Measurements from ENCODE around the gene PSME1. TPM values are rescaled to one million over a fixed set of nuclear protein-coding genes. Genes with fewer than 3 reads are reported as not detected.

The PSME1 gene
- total and polyA plus RNA-seq, 2 of the 13 experiments (the other 11 are each of a cell fraction or from before 2014, with no cell fraction given) = 159 to 608 TPM

GRCh38 chr14:24129410-24129998, 6.5 kb upstream of the PSME1 start:
- Histone ChIP-seq H3K9ac (ENCODE audit: insufficient read depth, low read depth, low read length) (no peak overlapping the region), H3K4me3 (replicated peaks in 1 of 3; ENCODE audit: insufficient read depth in 1 of 3, low read depth in 2 of 3, low read length in 3 of 3) (no peak overlapping the region), H3K36me3 (replicated peaks in 1 of 2; ENCODE audit: control insufficient read depth in 1 of 2, insufficient read depth in 2 of 2, low read length in 2 of 2) (no peaks in the 10 kb centered on the region), H3K9me3 (ENCODE audit: low read length) (no peaks in the 10 kb centered on the region), H3K4me2 (ENCODE audit: low read depth, low read length) (no peak overlapping the region), H3K27me3 (ENCODE audit: control insufficient read depth in 1 of 2, insufficient read depth in 2 of 2, low read length in 2 of 2) (no peaks in the 10 kb centered on the region), H4K20me1 (ENCODE audit: insufficient read depth, low read length) (no peaks in the 10 kb centered on the region), H2AFZ (ENCODE audit: low read length) (no peak overlapping the region), H3K4me1 (ENCODE audit: insufficient read depth, low read length) (peaks cover 40% of the 10 kb centered on the region), H3K79me2 (ENCODE audit: insufficient read depth, low read length) (no peaks in the 10 kb centered on the region), H3K27ac (ENCODE audit: extremely low read length, insufficient read depth, low read length) (no peak overlapping the region)
- ChIA-PET POLR2A (interaction anchor here (0.7 to 22.7 kb wide), 7 partner anchors 9 to 59 kb away, joined by 3 to 977 read pairs (median 4); partner anchors contain the start of genes DCAF11, EMC9, IPO4 and IRF9), CTCF (ENCODE audit: low intra/inter-chr PET ratio, low total read pairs) (no interaction called here)
- in situ Hi-C loops (cut with HindIII; ENCODE audit: extremely low pct_ligation_motif_present, low pct_unique_long_range_greater_than_20kb) (loop anchor here (25.0 kb wide), 1 partner anchor 817 kb away; the partner anchor contains the start of genes BCL2L2, PABPN1 and PPP1R3E), intact Hi-C loops (cut with micrococcal nuclease; ENCODE audit: unreplicated experiment) (no loop called here)
- BruUV-seq (replicated peaks) = no TSS peak
- ATAC-seq (no peak), DNase-seq (ENCODE audit: low spot score) (no peak), FAIRE-seq (no peak)
- 90% methylated on average over 8 of the region's 8 CpGs for WGBS (ENCODE audit: low lambda C conversion rate)
- TF ChIP-seq CREBL2 (CRISPR knock-in tag; IDR thresholded peaks at IDR 0.05; ENCODE audit: borderline replicate concordance) (no peak), ZMYM4 (CRISPR knock-in tag; IDR thresholded peaks at IDR 0.05) (peak; percentile 21; the same call in 1 of the 2 replicates), LBX2 (CRISPR knock-in tag; IDR thresholded peaks at IDR 0.05; ENCODE audit: borderline replicate concordance) (0 out of 2 replicates have a peak, but pooled peaks have one; percentile 52), HNF4A (CRISPR knock-in tag; IDR thresholded peaks at IDR 0.05) (peak; percentile 43; the same call in 1 of the 2 replicates), FLYWCH1 (CRISPR knock-in tag; IDR thresholded peaks at IDR 0.05) (peak; percentile 80; the same call in 1 of the 2 replicates), ZMYM2 (CRISPR knock-in tag; IDR thresholded peaks at IDR 0.05) (peak; percentile 91), SALL1 (CRISPR knock-in tag; IDR thresholded peaks at IDR 0.05) (peak; percentile 42; the same call in 1 of the 2 replicates), ZFYVE20 (CRISPR knock-in tag; IDR thresholded peaks at IDR 0.05; ENCODE audit: borderline replicate concordance, low read depth) (no peak), E2F5 (CRISPR knock-in tag; conservative IDR thresholded peaks at IDR 0.05) (0 out of 2 replicates have a peak, but pooled peaks have one; percentile 29), ZFAT (CRISPR knock-in tag; conservative IDR thresholded peaks at IDR 0.05) (no peak), LCORL (IDR thresholded peaks at IDR 0.05) (no peak), LCORL (CRISPR knock-in tag; IDR thresholded peaks at IDR 0.05) (0 out of 2 replicates have a peak, but pooled peaks have one; percentile 17), ZNF501 (CRISPR knock-in tag; IDR thresholded peaks at IDR 0.05) (peak; percentile 51), ISX (CRISPR knock-in tag; conservative IDR thresholded peaks at IDR 0.05) (no peak), EED (CRISPR knock-in tag; IDR thresholded peaks at IDR 0.05) (no peak), SRSF9 (IDR thresholded peaks at IDR 0.05; ENCODE audit: borderline replicate concordance, insufficient read depth, low read depth, low read length, poor library complexity, severe bottlenecking) (no peak), ZNF543 (CRISPR knock-in tag; IDR thresholded peaks at IDR 0.05) (no peak), PITX1 (CRISPR knock-in tag; IDR thresholded peaks at IDR 0.05) (0 out of 2 replicates have a peak, but pooled peaks have one; percentile 17), MEF2D (CRISPR knock-in tag; IDR thresholded peaks at IDR 0.05) (0 out of 2 replicates have a peak, but pooled peaks have one; percentile 14), HOXA9 (CRISPR knock-in tag; IDR thresholded peaks at IDR 0.05; ENCODE audit: borderline replicate concordance) (no peak), SP4 (CRISPR knock-in tag; IDR thresholded peaks at IDR 0.05) (peak; percentile 61), NFKBIZ (CRISPR knock-in tag; IDR thresholded peaks at IDR 0.05) (no peak), RARA (CRISPR knock-in tag; IDR thresholded peaks at IDR 0.05) (peak; percentile 42; the same call in 1 of the 2 replicates), ZNF451 (CRISPR knock-in tag; IDR thresholded peaks at IDR 0.05) (0 out of 2 replicates have a peak, but pooled peaks have one; percentile 29), ZNF556 (CRISPR knock-in tag; IDR thresholded peaks at IDR 0.05; ENCODE audit: borderline replicate concordance) (no peak)

Data from HepG2 (cell line).